Stimulated activated naive CD4-positive, alpha-beta T cell treated with Interleukin-2 at 50 U/mL for 16 hours (primary cell): ENCODE data around the gene ASIC5.

Source experiments
- DNase-seq: peaks from one replicate; lab custom pipeline; 2025; lab: John Stamatoyannopoulos, UW

Gene ASIC5

GRCh38 chr4:155881555-155881954 is 15.5 kb upstream of the ASIC5 start:
- no peak for DNase-seq

GRCh38 chr4:155879767-155880166 is 13.7 kb upstream of the ASIC5 start:
- no peak for DNase-seq

GRCh38 chr4:155878611-155879010 is 12.5 kb upstream of the ASIC5 start:
- no peak for DNase-seq

GRCh38 chr4:155877971-155878370 is 11.9 kb upstream of the ASIC5 start:
- DNase-seq, result no peak

- no peak for DNase-seq
Observed at GRCh38 chr4:155875878-155876277, 9.8 kb upstream of the ASIC5 start.

GRCh38 chr4:155855897-155856296 is 10.2 kb downstream of the ASIC5 start:
- DNase-seq, result no peak

GRCh38 chr4:155854582-155855226 is 11.4 kb downstream of the ASIC5 start:
- no peak for DNase-seq

GRCh38 chr4:155853189-155853588 is 12.9 kb downstream of the ASIC5 start:
- no peak for DNase-seq

GRCh38 chr4:155849042-155849441 is 17.0 kb downstream of the ASIC5 start:
- no peak for DNase-seq

GRCh38 chr4:155846929-155847328 is 19.1 kb downstream of the ASIC5 start:
- DNase-seq, result no peak

- no peak for DNase-seq
Observed at GRCh38 chr4:155842080-155842479, 24.0 kb downstream of the ASIC5 start.

- no peak for DNase-seq
Observed at GRCh38 chr4:155837203-155837796, 28.8 kb downstream of the ASIC5 start.

GRCh38 chr4:155832664-155833063 is 33.4 kb downstream of the ASIC5 start:
- DNase-seq, result no peak

- DNase-seq, result no peak
Observed at GRCh38 chr4:155828628-155829027, 37.4 kb downstream of the ASIC5 start.

- DNase-seq, result no peak
Observed at GRCh38 chr4:155822572-155822971, 43.5 kb downstream of the ASIC5 start.

GRCh38 chr4:155820887-155821518 is 45.1 kb downstream of the ASIC5 start:
- no peak for DNase-seq

- DNase-seq, result no peak
Observed at GRCh38 chr4:155819066-155819465, 47.0 kb downstream of the ASIC5 start.

- no peak for DNase-seq
Observed at GRCh38 chr4:155818639-155819038, 47.4 kb downstream of the ASIC5 start.

GRCh38 chr4:155811083-155811482 is 55.0 kb downstream of the ASIC5 start:
- no peak for DNase-seq

GRCh38 chr4:155809835-155810234 is 56.2 kb downstream of the ASIC5 start:
- DNase-seq, result no peak

GRCh38 chr4:155807021-155807420 is 59.1 kb downstream of the ASIC5 start:
- DNase-seq, result no peak

GRCh38 chr4:155805016-155805415 is 61.1 kb downstream of the ASIC5 start:
- no peak for DNase-seq

- no peak for DNase-seq
Observed at GRCh38 chr4:155802190-155802959, 63.7 kb downstream of the ASIC5 start.
